NCI-H2171 treated with DMSO at 0.1 percent for 48 hours (cell line): ENCODE measurements around the gene SPATA2.
"Not testable (repeated sequence)": the region's sequence is repeated elsewhere in the genome, so short reads cannot be mapped to it uniquely, and the experiment has no call there.

Source experiments
- DNase-seq: peaks from one replicate; lab custom pipeline; 2025; lab: John Stamatoyannopoulos, UW

The SPATA2 gene

DNA sequence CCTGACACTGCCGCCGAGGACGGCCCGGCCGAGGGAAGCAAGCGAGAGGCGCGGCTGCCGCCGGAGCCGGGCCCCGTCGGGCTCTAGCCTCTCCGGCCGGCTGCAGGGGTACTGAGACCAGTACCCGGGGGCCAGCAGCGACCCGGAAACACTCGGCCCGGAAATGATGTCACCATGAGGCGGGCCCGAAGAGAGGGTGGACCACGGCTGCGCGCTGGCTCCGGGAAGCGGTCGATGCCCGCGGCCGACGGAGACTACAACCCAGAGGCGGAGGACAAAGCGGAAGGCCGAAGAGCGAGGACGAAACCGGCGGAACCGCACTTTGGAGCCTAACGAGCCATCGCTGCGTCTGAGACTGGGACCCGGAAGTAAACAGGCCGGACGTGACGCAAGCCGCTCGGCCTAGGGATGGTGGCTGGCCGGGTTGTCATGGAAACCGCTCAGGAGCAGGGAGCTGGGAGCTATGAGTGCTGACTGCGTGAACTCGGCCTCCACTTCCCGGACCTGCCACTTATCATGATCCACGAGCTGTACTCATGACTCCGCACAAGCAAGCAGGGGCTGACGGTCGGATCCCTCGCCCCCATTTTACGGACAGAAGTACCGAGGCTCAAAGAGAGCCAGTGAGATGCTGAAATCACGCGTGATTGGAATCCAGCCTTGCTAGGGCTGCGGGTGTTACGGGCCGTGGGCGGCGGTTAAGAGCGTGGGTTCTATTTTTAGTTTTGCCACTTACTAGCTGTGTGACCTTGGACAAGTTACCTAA is at the start of gene SPATA2:
Gene SPATA2, minus strand, starts transcription at position 150 of the 766 bp plus-strand sequence. CDS start 7,039 bp downstream, outside the sequence.
- peak; percentile 92 for DNase-seq

GRCh38 chr20:49961413-49961812 is 46.1 kb upstream of the SPATA2 start:
- DNase-seq = no peak

DNA sequence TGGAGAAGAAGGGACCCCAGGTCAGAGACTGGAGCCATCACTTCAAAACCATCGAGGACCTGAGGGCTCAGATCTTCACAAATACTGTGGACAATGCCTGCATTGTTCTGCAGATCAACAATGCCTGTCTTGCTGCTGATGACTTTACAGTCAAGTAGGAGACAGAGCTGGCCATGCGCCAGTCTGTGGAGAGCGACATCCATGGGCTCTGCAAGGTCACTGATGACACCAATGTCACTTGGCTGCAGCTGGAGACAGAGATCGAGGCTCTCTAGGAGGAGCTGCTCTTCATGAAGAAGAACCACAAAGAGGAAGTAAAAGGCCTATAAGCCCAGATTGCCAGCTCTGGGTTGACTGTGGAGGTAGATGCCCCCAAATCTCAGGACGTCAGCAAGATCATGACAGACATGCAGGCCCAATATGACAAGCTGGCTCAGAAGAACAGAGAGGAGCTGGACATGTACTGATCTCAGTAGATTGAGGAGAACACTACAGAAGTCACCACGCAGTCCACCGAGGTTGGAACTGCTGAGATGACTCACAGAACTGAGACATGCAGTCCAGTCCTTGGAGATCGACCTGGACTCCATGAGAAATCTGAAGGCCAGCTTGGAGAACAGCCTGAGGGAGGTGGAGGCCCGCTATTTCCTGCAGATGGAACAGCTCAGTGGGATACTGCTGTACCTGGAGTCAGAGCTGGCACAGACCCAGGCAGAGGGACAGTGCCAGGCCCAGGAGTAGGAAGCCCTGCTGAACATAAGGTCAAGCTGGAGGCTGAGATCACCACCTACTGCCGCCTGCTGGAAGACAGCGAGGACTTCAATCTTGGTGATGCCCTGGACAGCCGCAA is 42.0 kb upstream of the SPATA2 start:
- not testable (repeated sequence) for DNase-seq

DNA sequence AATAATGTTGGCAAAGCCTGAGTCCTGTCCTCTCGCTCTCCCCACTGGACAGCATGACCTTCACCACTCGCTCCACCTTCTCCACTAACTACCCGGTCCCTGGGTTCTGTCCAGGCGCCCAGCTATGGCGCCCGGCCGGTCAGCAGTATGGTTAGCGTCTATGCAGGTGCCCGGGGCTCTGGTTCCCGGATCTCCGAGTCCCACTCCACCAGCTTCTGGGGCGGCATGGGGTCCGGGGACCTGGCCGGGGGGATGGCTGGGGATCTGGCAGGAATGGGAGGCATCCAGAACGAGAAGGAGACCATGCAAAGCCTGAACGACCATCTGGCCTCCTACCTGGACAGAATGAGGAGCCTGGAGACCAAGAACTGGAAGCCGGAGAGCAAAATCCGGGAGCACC is 41.4 kb upstream of the SPATA2 start:
- DNase-seq = no peak

DNA sequence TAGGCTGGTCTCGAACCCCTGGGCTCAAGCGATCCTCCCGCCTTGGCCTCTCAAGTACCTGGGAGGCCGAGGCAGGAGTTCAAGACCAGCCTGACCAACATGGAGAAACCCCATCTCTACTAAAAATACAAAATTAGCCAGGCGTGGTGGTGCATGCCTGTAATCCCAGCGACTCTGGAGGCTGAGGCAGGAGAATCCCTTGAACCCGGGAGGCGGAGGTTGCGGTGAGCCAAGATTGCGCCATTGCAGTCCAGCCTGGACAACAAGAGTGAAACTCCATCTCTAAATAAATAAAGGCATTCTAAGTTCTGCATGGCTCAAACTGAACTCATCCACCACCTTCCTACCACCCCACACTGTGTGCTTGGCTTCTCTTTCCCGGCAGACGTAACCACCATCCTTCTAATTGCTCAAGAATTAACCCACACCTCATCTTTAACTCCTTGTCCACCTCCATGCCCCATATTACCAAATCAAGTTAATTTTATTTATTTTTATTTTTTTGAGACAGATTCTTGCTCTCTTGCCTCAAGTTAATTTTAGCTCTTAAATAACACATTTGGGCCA is 40.6 kb upstream of the SPATA2 start:
- not testable (repeated sequence) for DNase-seq

DNA sequence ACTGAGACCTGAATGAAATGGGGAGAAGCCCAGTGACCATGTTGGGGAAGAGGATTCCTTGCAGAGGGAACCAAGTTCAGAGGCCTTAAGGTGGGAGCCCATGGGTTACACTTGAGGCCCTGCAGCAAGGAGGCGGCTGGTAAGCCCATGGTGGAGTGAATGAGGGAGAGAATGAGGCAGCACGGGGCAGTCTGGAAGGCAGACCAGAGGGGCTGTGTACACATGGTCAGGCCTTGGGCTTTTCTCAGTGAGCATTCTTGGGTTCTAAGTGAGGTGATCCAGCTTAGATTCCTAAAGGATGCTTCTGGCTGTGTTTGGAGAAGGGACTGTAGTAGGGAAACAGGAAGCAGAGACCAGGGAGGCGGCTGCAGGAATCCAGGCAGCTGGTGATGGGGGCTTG is 39.8 kb upstream of the SPATA2 start:
- no peak for DNase-seq

GRCh38 chr20:49951151-49951550 is 35.8 kb upstream of the SPATA2 start:
- no peak for DNase-seq

DNA sequence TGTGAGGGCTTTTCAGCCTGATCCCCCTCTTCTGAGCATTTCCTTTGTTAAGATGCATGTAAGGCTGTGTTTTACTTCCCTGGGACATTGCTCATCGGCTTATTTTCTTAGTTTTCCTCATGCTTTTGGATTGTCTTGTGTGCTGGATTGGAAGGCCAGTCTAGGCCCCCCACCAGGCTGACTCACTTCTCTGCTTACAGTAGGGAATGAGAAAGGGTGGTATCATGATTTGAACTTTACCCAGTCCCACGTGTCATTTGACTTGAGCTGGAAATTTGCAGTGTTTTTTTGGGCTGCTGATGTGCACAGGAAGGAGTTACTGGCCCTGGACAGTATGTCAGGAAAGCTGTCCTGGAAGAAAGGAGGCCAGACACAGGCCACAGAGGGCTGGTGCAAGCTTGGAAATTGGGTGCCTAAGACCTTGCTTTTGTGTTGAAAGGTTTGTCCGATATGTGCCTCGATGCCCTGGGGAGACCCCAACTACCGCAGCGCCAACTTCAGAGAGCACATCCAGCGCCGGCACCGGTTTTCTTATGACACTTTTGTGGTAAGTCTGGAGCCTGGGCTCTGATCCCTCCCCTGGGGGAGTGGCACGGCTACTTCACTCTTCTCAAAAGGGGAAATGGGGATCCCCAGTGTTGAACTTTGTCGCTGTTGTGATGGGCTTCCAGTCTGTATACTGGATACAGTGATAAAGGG is 33.6 kb upstream of the SPATA2 start:
- DNase-seq = no peak

DNA sequence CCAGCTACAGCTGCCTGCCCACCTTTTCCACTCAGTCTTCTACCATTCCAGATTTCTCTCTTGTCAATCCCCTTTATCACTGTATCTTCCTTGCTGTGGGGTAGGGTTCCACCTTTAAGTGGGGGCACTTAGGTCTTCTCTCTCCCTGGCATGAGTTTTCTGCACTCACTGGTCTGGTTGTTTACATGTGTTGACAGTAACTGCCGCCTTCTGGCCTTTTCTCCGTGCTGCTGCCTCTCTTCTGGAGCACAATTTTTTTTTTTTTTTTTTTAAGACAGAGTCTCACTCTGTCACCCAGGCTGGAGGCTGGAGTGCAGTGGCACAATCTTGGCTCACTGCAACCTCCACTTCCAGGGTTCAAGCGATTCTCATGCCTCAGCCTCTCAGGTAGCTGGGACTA is 32.8 kb upstream of the SPATA2 start:
- peak; percentile 19 for DNase-seq

- DNase-seq = no peak
Measured at GRCh38 chr20:49945701-49946477, 30.6 kb upstream of the SPATA2 start.

DNA sequence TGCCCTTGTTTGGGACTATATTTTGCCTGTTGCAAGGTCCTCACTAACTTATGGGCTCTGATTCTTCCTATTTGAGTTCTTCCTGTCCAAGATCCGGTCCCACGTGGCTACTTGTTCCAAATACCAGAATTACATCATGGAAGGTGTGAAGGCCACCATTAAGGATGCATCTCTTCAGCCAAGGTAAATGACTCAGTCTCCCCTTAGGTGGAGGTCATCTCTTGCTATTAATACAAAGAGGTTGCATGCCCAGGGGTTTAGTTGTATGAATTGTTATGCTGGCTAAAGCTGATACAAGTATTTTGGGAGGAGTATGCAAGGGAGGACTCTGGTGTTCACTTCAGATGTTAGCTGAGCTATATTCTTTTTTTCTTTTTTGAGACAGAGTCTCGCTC is 30.0 kb upstream of the SPATA2 start:
- no peak for DNase-seq

DNA sequence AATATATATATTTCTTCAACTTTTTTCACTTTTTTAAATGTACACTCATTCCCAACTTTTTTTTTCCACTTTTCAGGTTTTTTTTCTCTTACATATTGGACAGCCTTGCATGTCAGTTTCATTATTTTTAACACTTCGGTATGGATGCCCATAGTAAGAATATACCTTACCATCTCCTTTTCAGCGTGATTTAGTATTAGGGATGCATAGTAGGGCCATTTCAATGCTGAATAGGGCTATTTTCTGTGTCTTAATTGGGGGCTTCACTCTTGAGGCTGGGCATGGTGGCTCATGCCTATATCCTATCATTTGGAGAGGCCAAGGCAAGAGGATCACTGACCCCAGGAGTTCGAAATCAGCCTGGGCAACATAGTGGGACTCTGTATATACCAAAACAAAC is 27.6 kb upstream of the SPATA2 start:
- DNase-seq = no peak

- no peak for DNase-seq
Measured at GRCh38 chr20:49942303-49942702, 27.0 kb upstream of the SPATA2 start.

- no peak for DNase-seq
Measured at GRCh38 chr20:49941456-49941855, 26.1 kb upstream of the SPATA2 start.

- DNase-seq = peak; percentile 71
Measured at GRCh38 chr20:49938173-49939163, 23.1 kb upstream of the SPATA2 start.

GRCh38 chr20:49937027-49937929 is 21.9 kb upstream of the SPATA2 start:
- no peak for DNase-seq

- peak; percentile 91 for DNase-seq
Measured at GRCh38 chr20:49936153-49937026, 21.1 kb upstream of the SPATA2 start, which contains the start of gene RNF114. RNF114 (plus strand) TSS chr20:49936397; CDS start chr20:49936413, 16 bp downstream.

DNA sequence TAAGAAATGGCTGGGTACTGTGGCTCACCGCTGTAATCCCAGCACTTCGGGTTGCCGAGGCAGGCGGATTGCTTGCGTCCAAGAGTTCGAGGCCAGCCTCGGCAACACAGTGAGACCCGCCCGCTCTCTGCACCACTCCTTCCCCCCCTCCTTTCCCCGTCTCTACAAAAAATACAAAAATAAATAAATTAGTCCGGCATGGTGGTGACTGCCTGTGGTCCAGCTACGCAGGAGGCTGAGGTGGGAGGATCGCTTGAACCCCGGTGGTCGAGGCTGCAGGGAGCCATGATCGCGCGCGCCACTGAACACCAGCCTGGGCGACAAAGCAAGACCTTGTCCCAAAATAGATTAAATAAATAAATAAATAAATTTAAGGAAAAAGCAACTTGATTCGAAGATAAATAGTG is 20.4 kb upstream of the SPATA2 start:
- no peak for DNase-seq
